ENCODE data around the gene PRELID3B.

The PRELID3B gene

GRCh38 chr20:59008715-59009336 lies 33.8 kb downstream of the PRELID3B start:
- Histone ChIP-seq H2AFZ (ENCODE audit: low read depth, low read length) (no peak overlapping the region), H4K20me1 (ENCODE audit: insufficient read depth, low read length) (peaks cover 4% of the 10 kb centered on the region), H3K4me1 (ENCODE audit: low read length) (peaks cover 54% of the 10 kb centered on the region), H3K79me2 (ENCODE audit: low read length) (peaks cover 34% of the 10 kb centered on the region), H3K27ac (ENCODE audit: low read length) (peak overlapping the region; percentile 92), H3K4me3 (ENCODE audit: low read length) (peak overlapping the region; percentile 82), H3K27me3 (ENCODE audit: low read depth, low read length) (peaks cover 7% of the 10 kb centered on the region), H3K9me3 (ENCODE audit: insufficient read depth, low read length) (no peaks in the 10 kb centered on the region), H3K9ac (ENCODE audit: low read length) (peak overlapping the region; percentile 95; the same call in 1 of the 2 replicates), H3K36me3 (replicated peaks; ENCODE audit: low read depth, low read length) (peaks cover 15% of the 10 kb centered on the region), H3K4me2 (ENCODE audit: low read length) (peak overlapping the region; percentile 99)
- TF ChIP-seq EZH2phosphoT487 (IDR thresholded peaks at IDR 0.05; ENCODE audit: low read depth) (no peak), CTCF (IDR thresholded peaks at IDR 0.05; ENCODE audit: low read depth, low read length) (no peak)

GRCh38 chr20:59007665-59008511 lies 34.7 kb downstream of the PRELID3B start:
- peak overlapping the region; percentile 99 for H3K4me2 ChIP-seq (ENCODE audit: low read length)
- H3K9ac ChIP-seq (ENCODE audit: low read length): peak overlapping the region; percentile 95
- peaks cover 43% of the 10 kb centered on the region for H3K79me2 ChIP-seq (ENCODE audit: low read length)
- peak overlapping the region; percentile 92 for H3K27ac ChIP-seq (ENCODE audit: low read length)
- peak overlapping the region; percentile 82 for H3K4me3 ChIP-seq (ENCODE audit: low read length)
- TF ChIP-seq EZH2phosphoT487 (IDR thresholded peaks at IDR 0.05; ENCODE audit: low read depth): no peak
- TF ChIP-seq CTCF (IDR thresholded peaks at IDR 0.05; ENCODE audit: low read depth, low read length): no peak
- H3K27me3 ChIP-seq (ENCODE audit: low read depth, low read length): peaks cover 7% of the 10 kb centered on the region
- peaks cover 13% of the 10 kb centered on the region for H4K20me1 ChIP-seq (ENCODE audit: insufficient read depth, low read length)
- H3K9me3 ChIP-seq (ENCODE audit: insufficient read depth, low read length): no peaks in the 10 kb centered on the region
- H2AFZ ChIP-seq (ENCODE audit: low read depth, low read length): no peak overlapping the region
- peaks cover 24% of the 10 kb centered on the region for H3K36me3 ChIP-seq (replicated peaks; ENCODE audit: low read depth, low read length)
- H3K4me1 ChIP-seq (ENCODE audit: low read length): peaks cover 63% of the 10 kb centered on the region

GRCh38 chr20:59006864-59007664 lies 35.5 kb downstream of the PRELID3B start, which contains the start of gene CTSZ:
TSS of gene CTSZ (minus strand) at chr20:59007254. CDS start at chr20:59007128, 126 bp downstream.
- Histone ChIP-seq H3K4me1 (ENCODE audit: low read length) (peaks cover 66% of the 10 kb centered on the region), H3K36me3 (replicated peaks; ENCODE audit: low read depth, low read length) (peaks cover 33% of the 10 kb centered on the region), H3K9me3 (ENCODE audit: insufficient read depth, low read length) (no peaks in the 10 kb centered on the region), H3K4me2 (ENCODE audit: low read length) (peak within 1 kb of the TSS; percentile 99), H3K27me3 (ENCODE audit: low read depth, low read length) (peaks cover 3% of the 10 kb centered on the region), H3K4me3 (ENCODE audit: low read length) (peak within 1 kb of the TSS; percentile 82), H3K27ac (ENCODE audit: low read length) (peak within 1 kb of the TSS; percentile 92), H3K79me2 (ENCODE audit: low read length) (peaks cover 52% of the 10 kb centered on the region), H3K9ac (ENCODE audit: low read length) (peak within 1 kb of the TSS; percentile 95), H2AFZ (ENCODE audit: low read depth, low read length) (no peak within 1 kb of the TSS), H4K20me1 (ENCODE audit: insufficient read depth, low read length) (peaks cover 21% of the 10 kb centered on the region)
- TF ChIP-seq EZH2phosphoT487 (IDR thresholded peaks at IDR 0.05; ENCODE audit: low read depth): no peak
- TF ChIP-seq CTCF (IDR thresholded peaks at IDR 0.05; ENCODE audit: low read depth, low read length): no peak

Data from OCI-LY3 (cell line).